A673 (cell line): Measurements from ENCODE around the gene KCNQ4.

Experiments
- EZH2 ChIP-seq: fragments of 200-600 bp; sonication (generic); IDR thresholded peaks from 2 replicates; pipeline ENCODE4 v1.6.1; 2017; ENCODE audit warnings: borderline replicate concordance, low read depth, mild to moderate bottlenecking, mixed read lengths, antibody characterized with exemption, low read length; ENCODE audit not compliant: poor library complexity, severe bottlenecking
- TF ChIP-seq, protein P1 (sequence below): fragments of 300-800, 200-600 bp; sonication (generic); conservative IDR thresholded peaks from 2 replicates; pipeline ENCODE4 v1.5.1; 2017; ENCODE audit warnings: low read depth, mild to moderate bottlenecking, antibody characterized with exemption, low read length, moderate library complexity, mixed read lengths

DNA sequence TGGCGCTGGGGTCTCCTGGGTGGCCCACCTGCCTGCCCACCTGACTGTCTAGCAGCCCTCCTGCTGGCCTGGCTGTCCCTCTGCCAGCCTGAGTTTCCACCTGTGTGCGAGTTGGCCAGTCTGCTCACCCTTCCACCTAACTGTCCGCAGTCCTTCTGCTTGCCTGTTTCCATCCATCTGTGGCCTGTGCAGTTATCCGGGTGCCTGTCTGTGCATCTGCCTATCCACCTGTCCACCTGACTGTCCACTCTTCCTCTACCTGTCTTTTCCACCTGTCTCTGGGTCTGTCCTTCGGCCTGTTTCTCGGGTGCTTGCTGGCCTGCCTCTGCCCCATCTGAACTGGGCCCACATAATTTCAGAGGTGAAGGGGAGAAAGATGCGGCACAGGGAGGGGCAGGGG is 1.9 kb downstream of the KCNQ4 start:
- TF ChIP-seq, protein P1, sequence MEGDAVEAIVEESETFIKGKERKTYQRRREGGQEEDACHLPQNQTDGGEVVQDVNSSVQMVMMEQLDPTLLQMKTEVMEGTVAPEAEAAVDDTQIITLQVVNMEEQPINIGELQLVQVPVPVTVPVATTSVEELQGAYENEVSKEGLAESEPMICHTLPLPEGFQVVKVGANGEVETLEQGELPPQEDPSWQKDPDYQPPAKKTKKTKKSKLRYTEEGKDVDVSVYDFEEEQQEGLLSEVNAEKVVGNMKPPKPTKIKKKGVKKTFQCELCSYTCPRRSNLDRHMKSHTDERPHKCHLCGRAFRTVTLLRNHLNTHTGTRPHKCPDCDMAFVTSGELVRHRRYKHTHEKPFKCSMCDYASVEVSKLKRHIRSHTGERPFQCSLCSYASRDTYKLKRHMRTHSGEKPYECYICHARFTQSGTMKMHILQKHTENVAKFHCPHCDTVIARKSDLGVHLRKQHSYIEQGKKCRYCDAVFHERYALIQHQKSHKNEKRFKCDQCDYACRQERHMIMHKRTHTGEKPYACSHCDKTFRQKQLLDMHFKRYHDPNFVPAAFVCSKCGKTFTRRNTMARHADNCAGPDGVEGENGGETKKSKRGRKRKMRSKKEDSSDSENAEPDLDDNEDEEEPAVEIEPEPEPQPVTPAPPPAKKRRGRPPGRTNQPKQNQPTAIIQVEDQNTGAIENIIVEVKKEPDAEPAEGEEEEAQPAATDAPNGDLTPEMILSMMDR = no peak
- TF ChIP-seq EZH2 = no peak
